ENCODE measurements around the gene KLF5.

The KLF5 gene

DNA sequence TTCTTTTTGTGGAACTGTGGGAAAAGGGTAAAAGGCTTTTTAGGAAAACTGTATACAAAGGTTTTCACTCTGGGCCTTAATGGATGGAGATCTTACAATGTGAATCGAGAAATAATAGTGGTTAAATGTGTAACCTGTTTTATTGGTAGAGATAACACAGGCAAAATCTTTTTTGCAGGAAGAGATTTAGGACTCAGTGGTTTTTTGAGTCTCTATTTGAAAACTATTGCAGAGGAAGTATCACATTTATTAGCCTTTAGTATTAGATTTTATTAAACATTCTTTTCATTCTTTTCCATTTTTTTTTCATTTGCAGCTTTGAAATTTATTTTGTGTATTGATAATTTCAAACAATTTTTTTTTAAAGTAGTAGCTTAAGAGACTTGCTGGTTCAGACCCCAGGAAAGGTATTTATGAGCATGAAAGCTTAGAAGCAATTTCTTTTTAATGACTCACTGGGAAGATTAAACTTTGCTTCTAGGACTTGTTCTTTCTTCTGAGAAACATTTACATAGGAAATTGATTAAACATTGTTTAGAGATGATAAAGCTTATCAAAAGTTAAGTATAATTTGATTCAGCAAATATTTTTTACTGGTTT, 10.5 kb downstream of the KLF5 start:
- no peak overlapping the region for H3K4ac ChIP-seq (ENCODE audit: low read depth, low read length)
- H3K9me3 ChIP-seq (ENCODE audit: insufficient read depth, low read depth, low read length): no peaks in the 10 kb centered on the region
- DNase-seq: peak in 1 of 2 donors; percentile 19
- H3K79me1 ChIP-seq (ENCODE audit: low read length): peaks cover 2% of the 10 kb centered on the region
- H3K27ac ChIP-seq (ENCODE audit: low read depth, low read length): no peak overlapping the region
- no peak overlapping the region for H2AFZ ChIP-seq (ENCODE audit: insufficient read depth, low read length, poor library complexity)
- no CpG with 5 or more reads among the region's 1 CpG for WGBS (ENCODE audit: extremely low coverage, insufficient coverage, insufficient read length)
- no peak overlapping the region for H3K14ac ChIP-seq (ENCODE audit: low read length)
- peaks cover 0 to 5% of the 10 kb centered on the region in 2 experiments for H3K4me1 ChIP-seq (ENCODE audit: control insufficient read depth in 1 of 2, insufficient read depth in 2 of 2, low read length in 2 of 2)
- no peaks in the 10 kb centered on the region for H3K27me3 ChIP-seq (ENCODE audit: insufficient read depth, low read length)
- peaks cover 2% of the 10 kb centered on the region for H3K79me2 ChIP-seq (ENCODE audit: control insufficient read depth, insufficient read depth, low read length, poor library complexity)
- H3K36me3 ChIP-seq (ENCODE audit: control insufficient read depth in 1 of 2, insufficient read depth in 2 of 2, low read length in 2 of 2): peaks cover 0 to 1% of the 10 kb centered on the region in 2 experiments
- no peak overlapping the region for H4K91ac ChIP-seq (ENCODE audit: low read depth, low read length)
- H2BK12ac ChIP-seq (ENCODE audit: low read length): no peak overlapping the region
- H3K23ac ChIP-seq (ENCODE audit: low read length): no peak overlapping the region
- H3K18ac ChIP-seq (ENCODE audit: low read length): no peak overlapping the region
- H2BK5ac ChIP-seq (ENCODE audit: low read depth, low read length, poor library complexity): no peak overlapping the region
- H4K8ac ChIP-seq (ENCODE audit: low read depth, low read length): no peak overlapping the region
- no peak overlapping the region for H3K4me3 ChIP-seq (ENCODE audit: low read depth, low read length)
- no peak overlapping the region for H4K12ac ChIP-seq (ENCODE audit: low read depth, low read length)
- H3K4me2 ChIP-seq (ENCODE audit: low read length): no peak overlapping the region
- no peak overlapping the region for H3K9ac ChIP-seq (ENCODE audit: low read length)
- no peak overlapping the region for H2AK5ac ChIP-seq (ENCODE audit: low read length)
- no peak overlapping the region for H2BK120ac ChIP-seq (ENCODE audit: insufficient read depth, low read length, poor library complexity)

DNA sequence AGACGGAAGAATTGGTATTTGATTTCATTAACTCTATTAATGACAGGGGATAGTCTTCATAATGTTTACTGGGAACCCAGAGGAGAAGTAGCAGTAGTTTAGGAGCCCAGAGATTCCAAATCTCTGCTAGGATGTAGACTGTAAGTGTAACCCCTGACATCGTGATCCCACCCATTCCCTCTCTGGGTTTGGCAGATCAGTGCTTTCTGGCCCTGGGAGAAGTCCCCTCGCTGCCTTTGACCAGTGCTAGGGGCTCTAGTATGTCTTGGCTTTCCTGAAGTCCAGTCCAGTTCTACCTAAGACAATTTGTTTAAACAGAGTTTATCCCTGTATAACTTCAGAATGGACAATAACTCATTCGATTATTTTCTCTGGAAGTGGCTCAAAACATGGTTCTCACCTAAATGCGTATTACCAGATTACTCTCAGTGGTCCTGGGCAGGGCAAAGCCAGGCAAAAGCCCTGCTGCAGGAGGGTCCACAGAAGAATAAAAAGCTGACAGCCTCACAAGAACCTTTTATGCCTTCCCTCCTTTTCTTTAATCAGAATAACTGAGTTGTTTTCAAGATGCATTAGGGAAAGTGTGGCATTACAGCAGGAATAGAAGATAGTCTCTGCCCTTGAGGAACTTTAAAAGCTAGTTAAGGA, 11.8 kb downstream of the KLF5 start:
- Histone ChIP-seq H3K79me2 (ENCODE audit: control insufficient read depth, insufficient read depth, low read length, poor library complexity) (peaks cover 2% of the 10 kb centered on the region), H3K27me3 (ENCODE audit: insufficient read depth, low read length) (no peaks in the 10 kb centered on the region), H3K9me3 (ENCODE audit: insufficient read depth, low read depth, low read length) (no peaks in the 10 kb centered on the region), H3K36me3 (ENCODE audit: control insufficient read depth in 1 of 2, insufficient read depth in 2 of 2, low read length in 2 of 2) (peaks cover 0 to 1% of the 10 kb centered on the region in 2 experiments), H2AK5ac (ENCODE audit: low read length) (no peak overlapping the region), H3K4me3 (ENCODE audit: low read depth, low read length) (no peak overlapping the region), H3K4me1 (ENCODE audit: control insufficient read depth in 1 of 2, insufficient read depth in 2 of 2, low read length in 2 of 2) (peaks cover 0 to 6% of the 10 kb centered on the region in 2 experiments), H3K4me2 (ENCODE audit: low read length) (no peak overlapping the region), H3K27ac (ENCODE audit: low read depth, low read length) (no peak overlapping the region), H4K12ac (ENCODE audit: low read depth, low read length) (no peak overlapping the region), H4K91ac (ENCODE audit: low read depth, low read length) (no peak overlapping the region), H2BK12ac (ENCODE audit: low read length) (no peak overlapping the region), H4K8ac (ENCODE audit: low read depth, low read length) (no peak overlapping the region), H2BK5ac (ENCODE audit: low read depth, low read length, poor library complexity) (no peak overlapping the region), H3K9ac (ENCODE audit: low read length) (no peak overlapping the region), H3K4ac (ENCODE audit: low read depth, low read length) (no peak overlapping the region), H3K14ac (ENCODE audit: low read length) (no peak overlapping the region), H3K23ac (ENCODE audit: low read length) (no peak overlapping the region), H2AFZ (ENCODE audit: insufficient read depth, low read length, poor library complexity) (no peak overlapping the region), H2BK120ac (ENCODE audit: insufficient read depth, low read length, poor library complexity) (no peak overlapping the region), H3K79me1 (ENCODE audit: low read length) (peaks cover 3% of the 10 kb centered on the region), H3K18ac (ENCODE audit: low read length) (no peak overlapping the region)
- peak in 1 of 2 donors; percentile 8 for DNase-seq
- WGBS (ENCODE audit: extremely low coverage, insufficient coverage, insufficient read length): no CpG with 5 or more reads among the region's 5 CpGs

DNA sequence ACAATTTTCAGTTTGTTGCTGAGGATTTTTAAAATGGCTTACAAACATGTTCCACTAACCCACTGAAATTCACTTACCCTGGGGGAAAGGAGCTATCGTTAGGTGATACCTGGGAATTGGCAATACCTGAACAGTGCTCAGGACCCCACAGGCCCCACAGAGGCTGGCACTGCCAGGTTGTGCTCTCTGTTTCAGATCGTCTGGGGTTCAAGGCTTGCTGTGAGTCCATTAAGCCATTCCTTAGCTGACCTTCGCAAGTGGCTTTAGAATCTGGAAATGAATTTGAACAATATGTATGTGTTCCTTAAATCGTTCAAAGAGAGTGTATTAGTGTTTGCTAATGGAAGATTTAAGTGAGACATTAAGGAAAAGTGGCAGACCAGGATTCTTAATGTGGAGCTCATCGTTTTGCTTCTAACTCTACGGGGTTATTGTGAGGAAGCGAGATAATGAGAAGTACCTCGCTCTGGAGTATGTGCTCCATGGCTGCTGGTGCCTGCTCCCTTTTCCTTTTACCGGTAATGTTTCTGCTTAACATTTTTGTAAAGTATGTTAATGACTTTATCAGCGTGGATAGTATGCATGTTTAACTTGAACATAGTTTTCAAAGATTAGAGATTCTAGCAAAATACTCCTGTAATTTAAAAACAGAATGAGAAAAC, 13.6 kb downstream of the KLF5 start:
- Histone ChIP-seq H3K4ac (ENCODE audit: low read depth, low read length) (peak overlapping the region; percentile 47), H3K18ac (ENCODE audit: low read length) (peak overlapping the region; percentile 85), H3K79me1 (ENCODE audit: low read length) (peaks cover 4% of the 10 kb centered on the region), H4K8ac (ENCODE audit: low read depth, low read length) (peak overlapping the region; percentile 43), H3K9ac (ENCODE audit: low read length) (no peak overlapping the region), H2AK5ac (ENCODE audit: low read length) (peak overlapping the region; percentile 23), H3K4me3 (ENCODE audit: low read depth, low read length) (no peak overlapping the region), H4K12ac (ENCODE audit: low read depth, low read length) (no peak overlapping the region), H2AFZ (ENCODE audit: insufficient read depth, low read length, poor library complexity) (no peak overlapping the region), H3K27ac (ENCODE audit: low read depth, low read length) (no peak overlapping the region), H4K91ac (ENCODE audit: low read depth, low read length) (no peak overlapping the region), H3K4me2 (ENCODE audit: low read length) (no peak overlapping the region), H2BK12ac (ENCODE audit: low read length) (peak overlapping the region; percentile 85), H2BK120ac (ENCODE audit: insufficient read depth, low read length, poor library complexity) (no peak overlapping the region), H3K9me3 (ENCODE audit: insufficient read depth, low read depth, low read length) (no peaks in the 10 kb centered on the region), H3K79me2 (ENCODE audit: control insufficient read depth, insufficient read depth, low read length, poor library complexity) (peaks cover 2% of the 10 kb centered on the region), H3K27me3 (ENCODE audit: insufficient read depth, low read length) (no peaks in the 10 kb centered on the region), H3K14ac (ENCODE audit: low read length) (no peak overlapping the region), H3K23ac (ENCODE audit: low read length) (no peak overlapping the region), H2BK5ac (ENCODE audit: low read depth, low read length, poor library complexity) (no peak overlapping the region), H3K4me1 (ENCODE audit: control insufficient read depth in 1 of 2, insufficient read depth in 2 of 2, low read length in 2 of 2) (peaks cover 0 to 6% of the 10 kb centered on the region in 2 experiments), H3K36me3 (ENCODE audit: control insufficient read depth in 1 of 2, insufficient read depth in 2 of 2, low read length in 2 of 2) (peaks cover 0 to 1% of the 10 kb centered on the region in 2 experiments)
- DNase-seq: peak; percentile 68 to 84
- no CpG with 5 or more reads among the region's 10 CpGs for WGBS (ENCODE audit: extremely low coverage, insufficient coverage, insufficient read length)

DNA sequence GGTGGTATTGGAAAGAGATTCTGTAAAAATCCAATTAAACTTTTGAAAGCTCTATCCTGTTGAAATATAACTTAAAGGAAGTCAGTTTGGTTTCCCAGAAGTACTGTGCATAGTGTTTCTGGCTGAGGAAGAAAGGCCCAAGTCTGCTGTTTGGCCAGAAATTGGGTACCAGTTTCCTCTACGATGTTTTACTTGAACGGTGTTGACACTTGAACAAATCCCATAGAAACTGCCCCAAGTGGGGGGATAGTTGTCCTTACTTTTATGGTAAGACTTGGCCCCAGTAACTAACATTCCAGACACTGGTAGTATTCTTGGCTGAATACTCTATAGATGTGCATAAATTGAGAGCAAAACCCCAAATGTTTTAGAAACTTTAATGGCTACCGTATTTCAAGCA, 14.2 kb downstream of the KLF5 start:
- Histone ChIP-seq H4K91ac (ENCODE audit: low read depth, low read length) (no peak overlapping the region), H3K4me2 (ENCODE audit: low read length) (no peak overlapping the region), H4K8ac (ENCODE audit: low read depth, low read length) (no peak overlapping the region), H2AK5ac (ENCODE audit: low read length) (no peak overlapping the region), H3K4me1 (ENCODE audit: control insufficient read depth in 1 of 2, insufficient read depth in 2 of 2, low read length in 2 of 2) (peaks cover 0 to 6% of the 10 kb centered on the region in 2 experiments), H3K79me2 (ENCODE audit: control insufficient read depth, insufficient read depth, low read length, poor library complexity) (peaks cover 2% of the 10 kb centered on the region), H3K18ac (ENCODE audit: low read length) (no peak overlapping the region), H2AFZ (ENCODE audit: insufficient read depth, low read length, poor library complexity) (no peak overlapping the region), H2BK120ac (ENCODE audit: insufficient read depth, low read length, poor library complexity) (no peak overlapping the region), H3K27ac (ENCODE audit: low read depth, low read length) (no peak overlapping the region), H3K4me3 (ENCODE audit: low read depth, low read length) (no peak overlapping the region), H2BK5ac (ENCODE audit: low read depth, low read length, poor library complexity) (no peak overlapping the region), H3K9me3 (ENCODE audit: insufficient read depth, low read depth, low read length) (no peaks in the 10 kb centered on the region), H3K23ac (ENCODE audit: low read length) (no peak overlapping the region), H3K14ac (ENCODE audit: low read length) (no peak overlapping the region), H3K4ac (ENCODE audit: low read depth, low read length) (no peak overlapping the region), H3K9ac (ENCODE audit: low read length) (no peak overlapping the region), H2BK12ac (ENCODE audit: low read length) (no peak overlapping the region), H3K79me1 (ENCODE audit: low read length) (peaks cover 4% of the 10 kb centered on the region), H3K36me3 (ENCODE audit: control insufficient read depth in 1 of 2, insufficient read depth in 2 of 2, low read length in 2 of 2) (peaks cover 0 to 2% of the 10 kb centered on the region in 2 experiments), H4K12ac (ENCODE audit: low read depth, low read length) (no peak overlapping the region), H3K27me3 (ENCODE audit: insufficient read depth, low read length) (no peaks in the 10 kb centered on the region)
- peak in 1 of 2 donors; percentile 10 for DNase-seq
- no CpG with 5 or more reads among the region's 3 CpGs for WGBS (ENCODE audit: extremely low coverage, insufficient coverage, insufficient read length)
